Femur (tissue), 1 donor: ENCODE measurements around the gene JAKMIP3.

Experiments used
- DNase-seq: peaks from one replicate; pipeline ENCODE4 v3.0.0-alpha.2; 2017

The JAKMIP3 gene

GRCh38 chr10:132065491-132066105 is at the start of gene JAKMIP3:
JAKMIP3 (plus strand) TSS chr10:132065946; CDS start chr10:132104809, 38,863 bp downstream.
- peak; percentile 77 for DNase-seq

GRCh38 chr10:132016514-132016913 is 49.2 kb upstream of the JAKMIP3 start:
- no peak for DNase-seq

DNA sequence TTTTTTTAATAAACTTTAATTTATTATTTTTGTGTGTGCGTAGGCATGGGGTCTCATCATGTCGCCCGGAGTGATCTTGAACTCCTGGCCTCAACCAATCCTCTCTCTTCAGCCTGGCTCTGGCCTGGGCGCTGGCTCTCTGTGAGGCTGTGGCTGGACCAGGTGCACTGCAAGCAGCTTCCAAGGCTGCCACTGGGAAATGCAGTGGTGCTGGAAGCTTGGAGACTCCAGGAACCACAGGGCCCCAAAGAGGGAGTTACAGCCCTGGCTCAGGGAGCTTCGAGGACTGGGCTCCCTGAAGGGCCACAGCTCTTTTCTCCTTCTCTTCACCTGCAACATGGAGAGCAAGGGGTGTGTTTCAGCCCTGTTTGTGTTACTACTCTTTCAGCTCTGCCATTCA is 47.3 kb upstream of the JAKMIP3 start:
- DNase-seq = no peak

- no peak for DNase-seq
Observed at GRCh38 chr10:132019366-132019765, 46.4 kb upstream of the JAKMIP3 start.

- DNase-seq = no peak
Observed at GRCh38 chr10:132020456-132020855, 45.3 kb upstream of the JAKMIP3 start.

GRCh38 chr10:132021046-132021445 is 44.7 kb upstream of the JAKMIP3 start:
- no peak for DNase-seq

GRCh38 chr10:132021504-132022143 is 44.1 kb upstream of the JAKMIP3 start:
- DNase-seq = no peak

- no peak for DNase-seq
Observed at GRCh38 chr10:132022241-132022640, 43.5 kb upstream of the JAKMIP3 start.

- peak; percentile 83 for DNase-seq
Observed at GRCh38 chr10:132023092-132023811, 42.5 kb upstream of the JAKMIP3 start.

DNA sequence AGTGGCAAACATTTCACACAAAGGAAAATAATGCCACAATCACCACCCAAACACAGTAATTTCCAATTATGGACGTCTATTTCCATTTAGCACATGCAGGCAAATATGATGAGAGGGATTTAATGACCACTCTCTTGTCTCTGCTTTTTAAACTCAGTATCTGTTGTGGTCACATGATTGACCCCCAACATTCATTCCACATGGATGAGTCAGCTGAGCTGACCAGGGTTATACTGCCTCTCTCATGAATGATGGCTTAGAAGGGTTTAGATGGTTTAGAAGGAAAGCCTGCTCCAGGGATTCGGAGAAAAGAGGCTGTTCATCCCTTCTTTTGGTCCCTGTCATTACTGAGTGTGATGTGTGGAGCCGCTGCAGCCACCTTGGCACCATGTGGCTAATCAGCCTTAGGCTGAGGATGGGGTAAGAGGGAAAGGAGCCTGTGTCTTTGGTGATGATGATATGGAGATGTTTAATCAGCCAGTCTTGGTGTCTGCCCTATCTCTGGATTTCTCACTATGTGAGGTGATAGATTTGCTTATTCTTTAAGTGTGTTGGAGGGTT is 38.2 kb upstream of the JAKMIP3 start:
- no peak for DNase-seq

DNA sequence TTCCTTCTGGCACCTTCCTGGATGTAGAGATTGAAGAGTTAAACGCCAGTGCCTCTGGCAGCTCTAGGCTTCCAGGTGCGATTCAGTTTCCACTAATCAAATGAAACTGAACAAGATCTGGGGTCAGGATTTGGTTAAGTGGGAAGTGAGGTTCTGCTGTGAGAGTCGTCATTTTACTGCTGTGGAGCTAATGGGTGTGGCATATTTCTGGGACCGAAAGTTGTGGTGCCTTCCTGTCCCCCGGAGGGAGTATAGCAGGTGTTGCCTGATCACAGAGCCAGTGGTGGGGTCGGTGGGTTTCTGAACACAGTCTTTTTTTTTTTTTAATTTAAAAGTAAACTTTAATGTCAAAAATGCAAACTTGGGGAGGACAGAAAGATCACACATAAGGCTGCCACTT is 37.0 kb upstream of the JAKMIP3 start:
- no peak for DNase-seq

GRCh38 chr10:132030898-132031463 is 34.8 kb upstream of the JAKMIP3 start:
- DNase-seq = no peak

GRCh38 chr10:132033632-132034031 is 32.1 kb upstream of the JAKMIP3 start:
- no peak for DNase-seq

- no peak for DNase-seq
Observed at GRCh38 chr10:132035476-132035875, 30.3 kb upstream of the JAKMIP3 start.

DNA sequence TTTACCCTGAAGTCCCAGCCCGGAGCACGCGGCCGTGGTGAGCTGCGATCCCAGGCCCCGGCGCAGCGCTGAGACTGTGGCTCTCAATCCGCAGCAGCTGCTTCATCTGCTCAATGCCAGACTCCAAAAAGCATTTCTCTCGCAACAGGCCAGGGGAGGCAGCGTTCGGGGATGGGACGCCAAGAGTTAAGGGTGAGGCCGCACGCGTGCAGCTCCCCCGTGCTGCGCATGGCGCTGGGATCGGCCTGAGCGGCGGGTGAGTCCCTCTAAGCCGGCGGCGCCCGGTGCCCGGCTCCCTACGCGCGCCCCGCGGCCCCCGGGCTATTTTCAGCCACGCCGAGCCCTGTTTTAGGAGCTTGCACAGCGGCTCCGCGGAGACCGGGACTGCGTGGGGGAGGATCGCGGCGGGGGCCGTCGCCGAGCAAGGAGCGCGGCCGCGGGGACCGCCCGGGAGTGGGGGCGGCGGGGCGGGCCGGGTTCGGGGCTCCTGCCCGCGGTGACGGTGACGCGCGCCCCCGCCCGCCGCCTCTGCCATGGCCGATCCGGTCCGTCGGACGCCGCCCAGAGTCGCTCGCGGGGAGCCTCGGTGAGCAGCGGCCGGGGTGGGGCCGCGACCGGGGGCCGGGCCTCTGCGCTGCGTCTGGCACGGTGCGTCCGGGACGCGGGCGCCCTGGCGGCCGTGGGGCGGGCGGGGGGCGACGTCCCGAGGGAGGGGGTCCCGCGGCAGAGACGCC is 29.4 kb upstream of the JAKMIP3 start:
- DNase-seq = peak; percentile 49

DNA sequence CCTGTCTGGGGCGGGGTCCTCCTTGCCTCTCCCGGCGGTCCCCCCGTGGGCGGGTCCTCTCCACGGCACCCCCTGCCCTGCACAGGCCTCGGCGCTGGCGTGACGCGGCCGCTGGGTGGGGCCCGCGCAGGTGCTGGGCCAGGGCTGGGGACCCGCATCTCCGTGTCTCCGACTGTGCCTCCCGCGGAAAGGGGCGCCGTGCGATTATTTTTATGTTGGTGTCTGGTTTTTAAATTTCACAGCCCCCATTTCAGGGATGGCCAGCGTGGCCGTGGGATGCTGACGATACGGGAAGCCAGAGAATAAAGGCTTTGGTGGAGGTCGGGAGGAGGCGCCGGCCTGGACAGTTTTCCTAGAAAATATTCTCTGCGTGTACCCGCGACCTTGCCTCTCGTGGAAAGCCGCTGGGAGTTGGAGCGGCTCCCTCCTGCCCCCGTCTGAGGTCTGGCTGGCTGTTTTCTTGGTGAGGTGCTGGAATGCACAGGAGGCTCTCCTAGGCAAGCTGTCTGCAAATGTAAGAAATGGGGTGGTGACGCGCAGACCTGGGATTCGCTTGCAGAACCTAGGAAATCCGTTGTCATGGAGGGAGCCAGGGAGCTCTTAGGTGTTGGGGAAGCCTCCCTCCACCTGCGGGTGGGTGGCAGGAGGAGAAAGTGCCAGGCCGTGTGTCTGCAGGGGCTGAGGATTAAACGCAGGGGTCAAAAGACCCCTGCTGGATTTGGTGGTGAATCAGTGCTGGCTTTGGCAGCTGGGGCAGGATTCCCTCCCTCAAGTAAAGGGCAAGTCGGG is 28.7 kb upstream of the JAKMIP3 start:
- no peak for DNase-seq

DNA sequence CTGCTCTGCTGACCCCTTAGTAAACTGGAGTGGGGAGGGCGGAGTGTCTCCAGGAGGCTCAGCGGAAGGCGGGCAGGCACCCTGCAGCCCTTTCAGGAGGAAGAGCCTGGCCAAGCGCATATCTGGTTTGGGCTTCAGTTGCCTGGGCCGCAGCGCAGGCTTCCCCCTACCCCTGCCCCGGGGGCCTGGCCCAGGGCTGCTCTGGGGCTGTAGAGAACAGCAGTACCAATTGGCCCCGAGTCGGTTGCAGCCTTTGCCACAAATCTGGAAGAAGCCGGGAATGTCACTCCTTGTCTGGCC is 28.1 kb upstream of the JAKMIP3 start:
- no peak for DNase-seq

- DNase-seq = no peak
Observed at GRCh38 chr10:132039371-132039770, 26.4 kb upstream of the JAKMIP3 start.

DNA sequence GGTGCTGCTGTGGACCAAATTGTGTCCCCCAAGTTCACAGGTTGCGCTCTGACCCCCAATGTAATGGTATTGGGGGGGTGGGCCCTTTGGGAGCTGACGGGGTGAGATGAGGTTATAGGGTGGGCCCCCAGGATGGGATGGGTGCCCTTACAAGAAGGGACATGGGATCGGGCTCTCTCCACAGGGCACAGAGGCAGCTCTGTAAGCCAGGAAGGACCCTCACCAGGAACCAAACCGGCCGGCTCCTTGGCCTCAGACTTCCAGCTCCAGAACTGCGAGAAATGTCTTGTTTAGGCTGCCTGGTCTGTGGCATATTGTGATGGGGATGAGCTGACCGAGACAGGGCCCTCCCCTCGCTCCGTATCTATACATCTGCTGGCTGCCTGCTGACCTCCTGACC is 25.7 kb upstream of the JAKMIP3 start:
- DNase-seq = no peak

DNA sequence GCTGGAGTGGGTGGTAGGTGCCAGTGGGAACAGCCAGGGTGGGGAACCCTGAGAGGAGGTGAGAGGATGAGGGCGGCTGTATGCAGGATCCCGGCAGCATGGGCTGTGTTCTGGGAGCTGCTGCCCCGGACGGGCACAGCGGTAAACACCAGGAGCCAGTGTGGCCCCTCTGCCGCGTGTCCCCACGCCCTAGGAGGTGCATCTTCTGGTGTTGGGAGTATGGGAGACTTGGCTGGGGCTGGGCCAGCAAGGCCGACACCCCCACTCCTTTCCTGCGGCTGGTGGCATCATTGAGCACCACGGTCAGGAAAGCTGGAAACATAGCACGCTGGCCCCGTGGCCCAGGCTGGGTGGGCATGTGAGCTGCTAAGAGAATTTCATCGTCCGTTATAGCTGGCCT is 24.4 kb upstream of the JAKMIP3 start:
- DNase-seq = no peak

DNA sequence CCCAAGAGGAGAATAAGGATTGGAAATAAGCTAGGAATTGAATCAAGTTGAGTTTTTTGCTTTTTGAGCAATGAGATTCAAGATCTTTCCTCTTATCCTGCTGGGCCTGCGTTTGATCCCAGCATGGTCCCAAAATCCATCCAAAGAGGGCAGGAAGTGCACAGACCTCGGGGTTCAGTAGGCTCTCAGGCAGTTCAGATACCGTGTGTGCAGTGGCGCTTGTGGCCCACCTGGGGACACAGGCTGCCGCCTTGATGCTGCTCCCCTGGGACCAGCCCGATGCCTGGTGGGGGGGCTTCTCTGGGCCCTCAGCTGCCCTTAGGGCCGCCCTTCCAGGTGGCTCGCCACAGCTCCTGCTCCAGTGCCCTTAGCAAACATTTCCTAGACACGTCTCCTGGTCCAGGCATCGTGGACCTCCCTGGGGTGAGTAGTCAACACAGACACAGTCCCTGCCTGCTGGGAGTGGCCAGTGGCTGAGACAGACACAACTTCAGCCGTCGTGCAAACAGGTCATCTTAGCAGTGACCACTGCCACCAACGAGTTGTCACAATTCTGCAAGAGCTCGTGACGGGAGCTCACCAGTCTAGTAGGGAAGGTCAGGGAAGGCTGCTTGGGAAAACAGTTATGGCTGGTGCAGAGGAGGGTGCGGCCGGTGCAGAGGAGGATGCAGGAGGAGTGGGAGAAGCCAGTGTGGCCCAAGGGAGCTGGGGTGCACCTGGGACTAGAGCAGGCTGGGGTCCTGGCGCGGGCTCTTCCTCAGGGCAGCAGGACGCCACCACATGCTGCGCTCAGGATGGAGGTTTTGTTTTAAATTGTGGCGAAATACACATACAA is 21.7 kb upstream of the JAKMIP3 start:
- no peak for DNase-seq
